NCI-H460 (cell line): ENCODE data around the gene MED13. TPM values are rescaled to one million over a fixed set of nuclear protein-coding genes. Genes with fewer than 3 reads are reported as not detected.
A peak's percentile ranks its signal among the peaks of the same experiment; 100 is the strongest.
"Not testable (repeated sequence)": the region's sequence is repeated elsewhere in the genome, so short reads cannot be mapped to it uniquely, and the experiment has no call there.

Experiments used
- DNase-seq: peaks from one replicate; pipeline ENCODE4 v3.0.0-alpha.2; 2016; ENCODE audit warnings: low read depth; ENCODE audit errors: extremely low read depth
- total RNA-seq: library from RNA; depleted of rRNA; stranded (reverse); fragments of >200 nt; shearing (Covaris generic); gene quantifications from 2 replicates; pipeline ENCODE4 v1.2.3, GENCODE V29; 2014; rRNA removed

The MED13 gene
- total RNA-seq, 1 experiment from 2014 or later = 63.1 TPM

GRCh38 chr17:61927208-61928100, 137.6 kb downstream of the MED13 start, which contains the start of gene INTS2:
Gene INTS2, minus strand, starts transcription at chr17:61927982. Its CDS starts 1,338 bp downstream, at chr17:61926644.
- DNase-seq = peak; percentile 93

DNA sequence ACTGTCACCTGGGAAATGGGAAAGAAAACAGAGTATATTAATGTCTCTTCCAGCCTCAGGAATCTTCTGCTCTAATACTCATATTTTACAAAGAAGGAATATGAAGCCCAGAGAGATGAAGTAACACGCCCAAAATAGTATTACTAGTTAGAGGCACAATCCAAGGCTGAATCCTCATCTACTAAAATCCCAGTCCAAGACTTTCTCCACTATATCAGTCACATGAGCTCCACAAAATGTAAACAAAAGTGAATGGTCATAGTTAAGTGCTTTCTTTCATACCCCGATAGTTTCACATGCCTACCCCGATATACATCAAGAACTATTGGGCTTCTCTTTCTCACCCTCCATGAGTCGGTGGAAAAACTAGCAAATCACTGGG, 138.3 kb downstream of the MED13 start:
- no peak for DNase-seq

GRCh38 chr17:61915162-61915561, 149.9 kb downstream of the MED13 start:
- not testable (repeated sequence) for DNase-seq

DNA sequence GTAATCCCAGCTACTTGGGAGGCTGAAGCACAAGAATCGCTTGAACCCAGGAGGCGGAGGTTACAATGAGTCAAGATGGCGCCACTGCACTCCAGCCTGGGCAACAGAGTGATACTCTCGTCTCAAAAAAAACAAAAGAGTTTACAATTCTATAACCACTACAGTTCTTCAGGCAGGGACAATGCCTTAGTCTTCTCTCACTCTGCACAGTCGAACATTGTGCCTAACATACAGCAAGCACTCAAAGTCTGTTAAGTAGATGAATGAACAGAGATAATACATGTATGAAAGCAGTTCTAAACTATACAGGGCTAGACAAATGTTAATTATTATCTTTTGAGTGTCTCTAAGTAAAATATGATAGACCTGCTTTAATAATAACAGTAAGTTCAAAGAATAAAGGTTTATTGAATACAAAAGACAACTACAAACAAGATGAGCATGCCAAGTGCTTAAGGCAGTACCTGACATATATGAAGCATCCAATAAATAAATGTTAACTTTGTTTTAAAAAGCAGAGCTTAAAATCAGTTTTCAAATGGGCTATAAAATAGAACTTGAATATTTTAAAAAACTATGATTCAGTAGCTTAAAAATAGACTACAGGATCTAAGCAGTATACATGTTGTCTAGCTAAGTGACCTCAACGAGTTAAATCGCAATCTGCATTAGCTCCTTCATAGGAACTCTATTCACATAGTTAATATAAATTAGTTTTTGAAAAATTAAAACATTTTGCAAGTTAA, 156.6 kb downstream of the MED13 start:
- no peak for DNase-seq

DNA sequence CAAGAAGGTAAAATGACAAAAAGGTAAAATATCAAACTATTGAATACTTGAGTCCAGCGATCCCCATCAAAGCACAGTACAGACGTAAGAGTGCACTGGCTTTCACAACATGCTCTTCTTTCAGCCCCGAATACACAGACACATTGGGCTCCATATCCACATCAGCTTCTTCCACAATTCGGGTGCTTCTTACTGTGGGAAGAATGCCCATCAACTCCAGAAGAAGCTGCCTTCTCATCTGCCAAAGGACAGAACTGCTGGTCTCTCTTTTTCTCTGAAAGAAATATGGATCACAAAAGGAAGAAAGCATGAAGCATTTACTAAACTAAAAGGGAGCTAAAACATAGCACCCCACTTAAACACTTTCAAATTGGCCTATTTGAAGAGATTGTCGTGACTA, 157.7 kb downstream of the MED13 start:
- DNase-seq = no peak

DNA sequence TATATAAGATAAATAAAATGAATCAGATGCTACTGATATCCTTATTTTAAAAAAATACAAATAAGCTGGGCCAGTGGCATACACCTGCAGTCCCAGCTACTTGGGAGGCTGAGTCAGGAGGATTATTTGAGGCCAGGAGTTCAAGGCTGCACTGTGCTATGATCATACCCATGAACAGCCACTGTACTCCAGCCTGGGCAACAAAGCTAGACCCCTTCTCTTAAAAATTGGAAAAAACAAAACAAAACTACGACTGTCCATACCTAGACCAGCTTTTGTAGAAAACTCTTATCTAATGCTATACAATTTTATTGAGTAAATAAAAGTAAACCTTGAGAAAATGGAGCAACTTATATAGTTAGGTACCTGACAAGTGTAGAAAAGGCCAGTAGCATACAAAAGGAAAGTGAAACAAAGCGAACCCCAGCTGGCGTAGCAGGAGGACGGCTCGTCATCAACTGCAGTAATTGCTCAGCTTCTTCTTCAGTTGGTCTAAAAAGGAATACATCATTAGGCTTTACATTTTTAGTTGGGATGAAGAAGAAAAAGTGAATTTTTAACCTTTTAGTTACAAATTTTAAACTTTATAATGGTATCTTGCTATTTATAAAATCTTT, 160.9 kb downstream of the MED13 start:
- DNase-seq = no peak

GRCh38 chr17:61903251-61903650, 161.8 kb downstream of the MED13 start:
- no peak for DNase-seq

GRCh38 chr17:61897548-61898180, 167.4 kb downstream of the MED13 start:
- DNase-seq = no peak

- no peak for DNase-seq
Measured at GRCh38 chr17:61895391-61895790, 169.7 kb downstream of the MED13 start.

GRCh38 chr17:61894310-61894709, 170.8 kb downstream of the MED13 start:
- DNase-seq = not testable (repeated sequence)

Other genes with a start within 250 kb of the MED13 start
- 4.8 and 4.9 TPM in 2 replicates for gene BRIP1, start 201.8 kb downstream of the MED13 start, total RNA-seq
- gene INTS2, start 137.3 kb downstream of the MED13 start, total RNA-seq = 24.2 and 29.7 TPM in 2 replicates